CD14-positive monocyte (primary cell): Measurements from ENCODE around the gene ENO1. TPM values are rescaled to one million over a fixed set of nuclear protein-coding genes. Genes with fewer than 3 reads are reported as not detected.

Experiments used
- DNase-seq, 3 donors: peaks; one replicate each; pipeline ENCODE4 v3.0.0-alpha.2; 2011 to 2022
- H2AFZ ChIP-seq: 2 replicates; pipeline ENCODE4 v1.6.0; 2012; ENCODE audit warnings: mild to moderate bottlenecking, low read depth, low read length, inconsistent platforms; ENCODE audit not compliant: insufficient read depth, poor library complexity, severe bottlenecking
- H3K27ac ChIP-seq, 2 donors: 1 replicate in 1 of 2; 2 replicates in 1 of 2; pipeline ENCODE4 v1.5.1; 2012 to 2013; ENCODE audit warnings: low read length in 2 of 2, control low read depth in 1 of 2, inconsistent platforms in 1 of 2, low read depth in 1 of 2, mild to moderate bottlenecking in 1 of 2
- H3K27me3 ChIP-seq, 2 donors: one replicate each; pipeline versions ENCODE4 v1.6.0 to v1.6.1; 2011 to 2013; ENCODE audit warnings: low read length in 2 of 2; ENCODE audit not compliant: control insufficient read depth in 2 of 2, insufficient read depth in 2 of 2
- H3K36me3 ChIP-seq, 2 donors: replicated peaks in 1 of 2; 1 replicate in 1 of 2; 2 replicates in 1 of 2; pipeline versions ENCODE4 v1.5.1 to v1.6.1; 2012 to 2013; ENCODE audit warnings: low read length in 2 of 2, control low read depth in 1 of 2, inconsistent platforms in 1 of 2, mild to moderate bottlenecking in 1 of 2; ENCODE audit not compliant: insufficient read depth in 2 of 2, control insufficient read depth in 1 of 2
- H3K4me1 ChIP-seq, 2 donors: 1 replicate in 1 of 2; 2 replicates in 1 of 2; pipeline versions ENCODE4 v1.5.1 to v1.6.1; 2012 to 2013; ENCODE audit warnings: low read length in 2 of 2, control low read depth in 1 of 2, inconsistent platforms in 1 of 2, mild to moderate bottlenecking in 1 of 2, moderate library complexity in 1 of 2; ENCODE audit not compliant: insufficient read depth in 2 of 2, control insufficient read depth in 1 of 2
- H3K4me2 ChIP-seq: replicated peaks from 2 replicates; pipeline ENCODE3; 2012; ENCODE audit warnings: low read length, moderate library complexity, mild to moderate bottlenecking; ENCODE audit not compliant: poor library complexity, severe bottlenecking; ENCODE audit errors: extremely low read depth
- H3K4me3 ChIP-seq, 3 experiments: fragments of 200-600 bp in 1 of 3; sonication (generic) in 1 of 3; replicated peaks in 1 of 3; 1 replicate in 2 of 3; 2 replicates in 1 of 3; pipeline ENCODE4 v1.5.1; 2011 to 2013; ENCODE audit warnings: low read length in 3 of 3, mild to moderate bottlenecking in 3 of 3, control low read depth in 2 of 3, low read depth in 2 of 3, inconsistent platforms in 1 of 3, moderate library complexity in 1 of 3
- H3K79me2 ChIP-seq: 2 replicates; pipeline ENCODE4 v1.6.0; 2012; ENCODE audit warnings: mild to moderate bottlenecking, control low read depth, inconsistent platforms, low read length, moderate library complexity; ENCODE audit not compliant: insufficient read depth
- H3K9ac ChIP-seq: 2 replicates; pipeline ENCODE4 v1.6.0; 2017; ENCODE audit warnings: low read length, mild to moderate bottlenecking; ENCODE audit not compliant: insufficient read depth, poor library complexity, severe bottlenecking
- H3K9me3 ChIP-seq, 2 donors: replicated peaks in 1 of 2; 1 replicate in 1 of 2; 2 replicates in 1 of 2; pipeline versions ENCODE4 v1.5.1 to v1.6.1; 2012 to 2013; ENCODE audit warnings: low read length in 2 of 2, control low read depth in 1 of 2; ENCODE audit not compliant: control insufficient read depth in 1 of 2, insufficient read depth in 1 of 2
- H4K20me1 ChIP-seq: 2 replicates; pipeline ENCODE4 v1.6.0; 2012; ENCODE audit warnings: mild to moderate bottlenecking, low read length, control low read depth, moderate library complexity; ENCODE audit not compliant: insufficient read depth
- H3K27ac Mint-ChIP-seq, 7 donors: one replicate each; pipeline ENCODE4 v1.8.0; 2020; ENCODE audit warnings: mild to moderate bottlenecking in 7 of 7, mixed read lengths in 7 of 7, moderate library complexity in 6 of 7, inconsistent platforms in 2 of 7
- H3K27me3 Mint-ChIP-seq, 3 donors: one replicate each; pipeline ENCODE4 v1.8.0; 2021 to 2022; ENCODE audit warnings: low read depth in 3 of 3, mild to moderate bottlenecking in 3 of 3, mixed read lengths in 3 of 3, moderate library complexity in 3 of 3, inconsistent platforms in 1 of 3
- H3K36me3 Mint-ChIP-seq, 2 donors: one replicate each; pipeline ENCODE4 v1.8.0; 2020; ENCODE audit warnings: mixed read lengths in 2 of 2, inconsistent platforms in 1 of 2, mild to moderate bottlenecking in 1 of 2
- H3K4me1 Mint-ChIP-seq: one replicate; pipeline ENCODE4 v1.8.0; 2020; ENCODE audit warnings: mild to moderate bottlenecking, mixed read lengths
- H3K4me3 Mint-ChIP-seq, 2 donors: one replicate each; pipeline ENCODE4 v1.8.0; 2020; ENCODE audit warnings: mild to moderate bottlenecking in 2 of 2, mixed read lengths in 2 of 2, moderate library complexity in 1 of 2
- H3K9me3 Mint-ChIP-seq, 7 donors: one replicate each; pipeline ENCODE4 v1.8.0; 2020 to 2022; ENCODE audit warnings: mixed read lengths in 7 of 7, mild to moderate bottlenecking in 6 of 7, moderate library complexity in 6 of 7, inconsistent platforms in 2 of 7
- CTCF ChIP-seq: fragments of 200-600 bp; IDR thresholded peaks from one replicate; pipeline ENCODE4 v1.8.0; 2022; ENCODE audit warnings: antibody characterized with exemption, mild to moderate bottlenecking
- WGBS: methylation state at CpG from one replicate; pipeline ENCODE4 v1.1.5; 2013; ENCODE audit warnings: missing lambda C conversion rate; ENCODE audit not compliant: insufficient coverage; 5-methylcytosine and 5-hydroxymethylcytosine counted together
- intact Hi-C, 2 donors: fragments of 100-400 bp; cut with micrococcal nuclease; formaldehyde crosslinking; loops; one replicate each; pipeline versions ENCODE4 v1.15.0 to v1.15.1; 2023
- polyA plus RNA-seq, 3 donors: library from polyadenylated mRNA; depleted of rRNA in 1 of 3; unstranded in 2 of 3; stranded (reverse) in 1 of 3; fragments of 300-500 nt in 2 of 3; fragments of >200 nt in 1 of 3; fragmentation: Illumina TruSeq in 2 of 3; gene quantifications; 1 replicate in 2 of 3; 2 replicates in 1 of 3; pipeline ENCODE4 v1.2.3, GENCODE V29; 2012 to 2021

Gene ENO1
- polyA plus RNA-seq, 3 donors = 525 to 1,573 (median 1,458) TPM

DNA sequence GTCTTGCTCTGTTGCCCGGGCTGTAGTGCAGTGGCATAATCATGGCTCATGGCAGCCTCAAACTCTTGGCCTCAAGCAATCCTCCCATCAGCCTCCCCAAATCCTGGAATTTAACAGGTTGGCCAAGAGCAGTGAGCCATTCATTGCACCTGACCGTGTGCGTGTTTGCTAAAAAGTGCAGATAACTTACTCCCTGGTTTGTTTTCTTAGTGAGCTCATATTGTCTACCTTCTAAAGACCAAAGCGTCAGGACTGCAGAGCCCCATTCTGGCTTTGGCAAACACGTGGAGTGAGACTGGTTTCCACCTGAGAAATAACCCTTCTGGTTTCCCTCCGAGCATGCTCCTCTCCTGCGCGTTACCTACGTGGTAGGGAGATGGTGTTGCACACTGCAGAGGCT, 35.0 kb upstream of the ENO1 start:
- H3K27me3 ChIP-seq = no peaks in the 10 kb centered on the region
- 96% methylated on average over 7 of the region's 9 CpGs for WGBS
- H3K9me3 ChIP-seq = no peaks in the 10 kb centered on the region
- H3K27me3 Mint-ChIP-seq = peaks cover 0 to 4% (median 2%) of the 10 kb centered on the region in 3 donors
- H3K79me2 ChIP-seq = no peaks in the 10 kb centered on the region
- no peak overlapping the region for H3K9ac ChIP-seq
- no peak for TF ChIP-seq CTCF
- H4K20me1 ChIP-seq = no peaks in the 10 kb centered on the region
- no peak overlapping the region for H3K4me2 ChIP-seq
- no peak for DNase-seq
- H3K4me1 ChIP-seq = peaks cover 5 to 13% of the 10 kb centered on the region in 2 donors
- H2AFZ ChIP-seq = no peak overlapping the region
- no peaks in the 10 kb centered on the region for H3K36me3 ChIP-seq
- intact Hi-C loops = no loop called here
- H3K4me3 Mint-ChIP-seq = no peak overlapping the region
- no peaks in the 10 kb centered on the region for H3K36me3 Mint-ChIP-seq
- peaks cover 19% of the 10 kb centered on the region for H3K4me1 Mint-ChIP-seq
- no peak overlapping the region for H3K27ac ChIP-seq
- H3K27ac Mint-ChIP-seq = no peak overlapping the region
- H3K4me3 ChIP-seq = no peak overlapping the region
- H3K9me3 Mint-ChIP-seq = peaks cover 0 to 5% (median 0%) of the 10 kb centered on the region in 7 donors

DNA sequence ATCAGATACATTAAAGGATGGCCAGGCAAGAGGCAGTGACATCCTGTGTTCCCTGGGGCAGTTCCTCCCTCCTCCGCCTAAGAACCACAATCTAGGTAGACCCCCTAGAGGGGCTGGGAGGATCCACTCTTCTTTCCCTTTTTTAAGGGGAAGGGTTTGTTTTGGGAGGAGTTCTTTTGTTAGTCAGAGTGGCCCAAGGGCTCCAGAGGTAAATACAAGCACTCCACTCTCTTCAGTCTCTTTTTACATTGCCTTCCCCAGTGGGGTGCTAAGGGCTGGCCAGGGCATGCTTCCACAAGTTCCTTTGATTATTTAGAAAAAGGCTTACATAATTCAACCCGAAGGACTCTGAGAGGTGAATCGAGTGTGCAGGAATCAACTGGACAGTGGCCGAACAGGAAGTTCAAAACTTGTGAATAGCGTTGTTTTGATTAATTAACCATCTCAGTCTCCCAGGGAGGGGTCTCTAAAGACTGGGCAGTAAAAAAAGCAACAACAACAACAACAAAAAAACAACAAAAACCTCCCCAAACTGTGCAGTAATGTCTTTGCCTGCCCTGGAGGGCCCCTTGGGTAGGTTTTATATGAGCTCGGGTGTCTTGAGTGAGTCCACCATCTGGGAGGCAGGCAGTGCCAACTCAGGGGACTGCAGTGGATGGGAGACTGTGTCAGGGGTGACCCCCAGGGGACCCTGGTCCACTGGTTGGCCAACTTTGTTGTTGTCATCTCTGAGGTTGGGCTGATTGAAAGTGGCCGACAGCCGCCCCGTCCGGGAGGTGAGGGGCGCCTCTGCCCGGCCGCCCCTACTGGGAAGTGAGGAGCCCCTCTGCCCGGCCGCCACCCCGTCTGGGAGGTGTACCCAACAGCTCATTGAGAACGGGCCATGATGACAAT, 33.2 kb upstream of the ENO1 start:
- Histone ChIP-seq H4K20me1 (no peaks in the 10 kb centered on the region), H3K79me2 (no peaks in the 10 kb centered on the region), H3K27me3 (no peaks in the 10 kb centered on the region), H3K4me3 (no peak overlapping the region), H3K36me3 (no peaks in the 10 kb centered on the region), H3K4me2 (no peak overlapping the region), H3K27ac (no peak overlapping the region), H3K4me1 (peaks cover 6 to 17% of the 10 kb centered on the region in 2 donors), H3K9me3 (no peaks in the 10 kb centered on the region), H3K9ac (no peak overlapping the region), H2AFZ (no peak overlapping the region)
- Mint-ChIP-seq H3K27me3 (peaks cover 0 to 4% (median 2%) of the 10 kb centered on the region in 3 donors), H3K4me3 (no peak overlapping the region), H3K4me1 (peaks cover 27% of the 10 kb centered on the region), H3K27ac (no peak overlapping the region), H3K36me3 (no peaks in the 10 kb centered on the region), H3K9me3 (peaks cover 0 to 5% (median 0%) of the 10 kb centered on the region in 7 donors)
- intact Hi-C loops = no loop called here
- TF ChIP-seq CTCF = no peak
- no peak for DNase-seq
- 90% methylated on average over 3 of the region's 17 CpGs for WGBS
